DMS153 treated with DMSO at 0.1 percent for 48 hours (cell line): ENCODE measurements around the gene BBS9.
"Not testable (repeated sequence)": the region's sequence is repeated elsewhere in the genome, so short reads cannot be mapped to it uniquely, and the experiment has no call there.

ENCODE experiments used
- DNase-seq: peaks from one replicate; lab custom pipeline; 2025; ENCODE audit not compliant: unreplicated experiment; lab: John Stamatoyannopoulos, UW

Gene BBS9

DNA sequence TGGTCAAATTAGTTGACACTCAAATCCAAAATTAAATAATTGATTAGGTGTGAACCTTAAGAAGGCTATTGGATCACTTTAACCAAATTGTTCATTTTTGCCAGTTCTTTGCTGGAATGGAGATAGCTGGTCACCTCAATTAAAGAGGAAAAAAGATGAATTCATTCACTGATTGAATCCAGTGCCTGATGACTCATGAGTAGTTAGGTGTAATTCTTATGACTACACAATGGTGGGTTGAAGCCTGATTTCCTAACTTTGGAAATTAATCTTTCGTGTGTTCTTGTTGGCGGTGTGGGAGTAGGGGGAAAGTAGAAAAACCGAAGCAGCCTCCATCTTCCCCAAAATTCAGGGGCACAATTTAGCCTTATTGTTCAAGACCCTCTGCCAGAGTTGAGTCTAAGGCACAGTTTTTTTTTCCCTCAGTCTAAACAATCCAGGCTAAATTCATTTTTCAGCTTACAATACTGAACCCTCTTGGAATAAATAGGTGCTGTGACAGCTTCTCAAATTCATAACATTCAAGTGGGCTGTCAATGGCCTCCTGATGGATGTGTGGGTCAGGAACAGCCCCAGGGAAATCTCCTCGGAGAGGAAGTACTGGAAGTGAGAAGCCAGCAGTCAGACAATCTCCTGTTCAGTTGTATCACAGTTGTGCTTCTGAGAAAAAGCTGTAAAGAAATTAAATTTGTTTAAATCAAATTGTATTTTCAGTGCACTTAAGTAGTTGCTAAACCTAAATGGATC is 356.6 kb downstream of the BBS9 start:
- no peak for DNase-seq

DNA sequence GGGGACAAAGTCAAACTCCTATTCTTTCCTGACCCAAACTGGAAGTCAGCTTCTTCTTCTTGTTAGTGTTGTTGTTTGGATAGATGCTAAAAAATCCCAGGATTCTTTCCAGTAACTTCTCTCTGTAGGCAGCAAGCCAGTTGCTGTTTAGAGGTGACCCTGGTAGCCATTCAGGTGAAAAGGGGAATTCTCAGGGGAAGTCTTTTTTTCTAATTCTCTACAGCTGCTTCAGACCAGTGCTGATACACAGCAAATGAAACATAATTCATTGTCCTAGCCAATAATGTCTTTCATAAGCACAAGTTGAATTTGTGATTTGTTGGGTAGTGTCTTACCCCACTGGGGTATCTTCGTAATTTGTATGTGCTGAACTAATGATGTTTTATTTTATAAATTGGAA is 357.3 kb downstream of the BBS9 start:
- DNase-seq, result no peak

DNA sequence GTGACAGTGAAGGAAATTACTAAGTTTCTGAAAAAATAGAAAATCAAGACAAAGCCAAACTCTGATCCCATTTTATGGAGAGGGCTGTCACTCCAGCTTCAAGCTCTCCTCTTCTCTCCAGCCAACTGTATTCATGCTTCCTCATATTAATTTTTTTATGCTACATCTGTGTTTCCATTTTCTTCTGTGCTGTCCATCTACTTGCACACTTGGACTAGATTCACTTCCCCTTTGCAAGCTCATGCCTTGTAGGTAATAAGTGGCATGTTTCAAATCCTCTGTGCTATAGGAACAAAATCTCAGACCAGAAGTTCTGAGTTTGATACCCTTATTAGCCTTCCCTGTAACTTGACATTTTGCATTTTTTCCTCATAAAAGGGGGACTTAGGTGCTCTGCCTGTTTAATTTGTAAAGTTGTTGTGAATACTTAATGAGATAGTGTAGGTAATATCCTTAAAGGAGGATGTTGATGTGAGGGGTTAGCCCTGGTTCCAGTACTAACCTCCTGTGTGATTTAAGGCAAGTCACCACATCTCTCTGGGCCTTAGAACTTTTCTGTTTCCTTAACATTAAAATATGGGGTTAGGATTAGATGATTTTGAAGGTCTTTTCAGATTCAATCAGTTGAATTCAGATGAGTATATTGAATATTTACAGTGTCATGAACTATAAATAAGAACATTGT is 358.8 kb downstream of the BBS9 start:
- DNase-seq, result no peak

DNA sequence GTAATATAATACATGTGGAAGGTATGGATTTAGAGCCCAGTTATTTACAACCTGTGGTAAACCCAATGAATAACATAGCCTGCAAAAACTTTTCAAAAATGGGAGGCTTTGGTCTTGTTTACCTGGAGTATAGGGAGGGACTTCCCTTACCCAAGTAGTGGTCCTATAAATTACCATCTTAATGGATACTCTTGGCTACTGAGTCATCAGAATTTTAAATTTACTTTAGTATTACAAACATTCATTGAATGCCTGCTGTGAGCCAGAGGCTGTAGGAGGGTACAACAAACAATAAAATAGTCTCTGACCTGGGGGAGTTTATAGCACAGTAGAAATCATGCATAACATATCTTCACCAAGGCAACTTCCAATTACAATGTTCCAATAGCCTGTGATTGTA is 365.1 kb downstream of the BBS9 start:
- no peak for DNase-seq

DNA sequence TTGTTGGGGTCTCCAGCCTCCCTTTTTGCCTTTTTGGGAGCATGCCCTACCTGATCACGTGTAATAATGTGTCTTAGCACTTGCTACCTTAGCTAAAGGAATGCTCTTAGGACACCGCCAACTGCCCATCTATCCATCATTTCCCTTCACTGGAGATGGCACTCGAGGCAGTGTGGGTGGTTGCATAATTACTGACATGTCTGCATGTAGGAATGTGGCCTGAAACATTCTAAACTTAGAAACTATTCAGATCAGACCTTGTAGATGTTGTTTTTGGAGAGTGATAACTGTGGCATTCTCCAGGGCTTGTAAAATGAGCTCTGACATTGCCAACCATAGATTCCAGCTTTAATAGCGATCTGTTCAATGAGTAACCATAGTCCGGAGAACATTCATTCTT is 365.8 kb downstream of the BBS9 start:
- no peak for DNase-seq

DNA sequence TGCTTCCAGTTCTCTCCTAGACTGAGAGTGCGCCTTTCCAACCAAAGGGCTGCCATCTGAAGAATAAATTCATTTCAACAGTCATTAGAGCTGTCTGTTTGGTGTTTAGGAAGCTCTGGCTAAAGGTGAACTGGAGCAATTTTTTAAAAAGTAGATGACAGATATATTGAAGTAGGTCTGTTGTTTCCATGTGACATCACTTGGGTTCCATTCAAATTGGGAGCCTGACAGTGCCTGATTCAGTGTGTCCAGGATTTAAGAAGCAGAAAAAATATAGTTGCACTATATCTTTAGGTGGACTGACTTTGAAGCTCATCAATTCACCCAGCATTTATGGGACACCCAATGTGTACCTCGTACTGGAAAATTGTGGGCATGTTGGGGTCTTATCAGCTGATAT is 367.7 kb downstream of the BBS9 start:
- no peak for DNase-seq

DNA sequence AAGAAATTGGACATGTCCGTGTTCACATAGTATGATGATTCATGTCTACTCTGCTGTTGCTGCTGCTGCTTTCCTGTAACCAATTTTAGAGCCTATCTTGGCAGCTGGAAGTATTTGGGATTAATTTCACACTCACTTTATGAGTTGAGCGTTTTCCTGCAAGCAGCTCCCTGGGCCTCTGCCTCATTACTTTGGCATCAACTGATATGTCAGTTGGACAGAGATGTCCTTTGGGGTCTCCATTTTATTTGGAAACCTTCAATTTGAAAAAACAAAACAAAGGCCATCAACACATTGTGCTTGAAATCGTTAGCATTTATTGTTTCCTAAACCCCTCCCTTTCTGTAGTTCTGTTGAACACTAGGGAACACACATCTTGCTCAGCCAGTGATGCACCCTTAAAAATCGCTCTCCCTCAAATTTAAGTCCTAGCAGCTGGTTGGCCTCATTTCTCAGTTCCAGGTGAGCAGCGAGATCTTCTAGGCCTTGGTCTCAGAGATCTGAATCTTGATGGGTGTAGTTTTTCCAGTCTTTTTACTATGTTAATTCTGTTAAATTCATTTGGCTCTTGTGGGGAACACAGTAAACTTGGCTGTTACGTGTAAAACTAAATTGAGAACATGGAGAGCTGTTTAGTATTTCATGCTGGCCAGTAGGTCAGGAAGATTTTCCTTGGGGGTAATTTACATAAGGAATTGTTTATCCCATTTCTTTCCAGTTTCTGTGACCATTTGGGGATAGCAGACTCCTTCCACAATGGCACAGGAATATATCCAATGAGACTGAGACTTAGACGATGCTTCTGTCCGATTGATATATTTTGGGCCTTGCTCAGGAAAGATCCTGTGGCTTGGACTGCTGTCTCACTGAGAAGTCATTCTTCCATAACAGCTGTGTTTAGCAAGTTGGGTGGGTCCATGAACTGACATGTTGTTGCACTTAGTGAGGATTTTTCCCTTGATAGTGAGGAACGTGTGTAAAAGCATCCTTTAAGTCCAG is 371.6 kb downstream of the BBS9 start:
- no peak for DNase-seq

DNA sequence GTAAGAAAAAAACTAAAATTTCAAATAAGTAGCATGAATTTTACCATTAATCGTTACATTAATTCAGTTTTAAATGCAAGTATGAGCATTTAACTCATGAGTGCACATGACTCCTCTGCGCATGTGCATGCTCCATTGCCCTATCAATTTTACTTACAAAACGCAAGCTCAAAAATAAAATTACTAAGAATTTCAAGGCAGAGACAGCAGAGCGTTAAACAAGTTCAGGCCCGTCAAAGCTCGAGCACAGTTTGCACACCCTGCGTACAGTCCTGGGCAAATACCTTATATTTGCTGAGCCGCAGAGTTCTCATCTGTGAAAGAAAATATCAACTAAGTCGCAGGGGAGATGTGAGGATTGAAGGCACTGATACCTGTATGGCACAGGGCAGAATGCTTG is 373.6 kb downstream of the BBS9 start:
- DNase-seq, result no peak

DNA sequence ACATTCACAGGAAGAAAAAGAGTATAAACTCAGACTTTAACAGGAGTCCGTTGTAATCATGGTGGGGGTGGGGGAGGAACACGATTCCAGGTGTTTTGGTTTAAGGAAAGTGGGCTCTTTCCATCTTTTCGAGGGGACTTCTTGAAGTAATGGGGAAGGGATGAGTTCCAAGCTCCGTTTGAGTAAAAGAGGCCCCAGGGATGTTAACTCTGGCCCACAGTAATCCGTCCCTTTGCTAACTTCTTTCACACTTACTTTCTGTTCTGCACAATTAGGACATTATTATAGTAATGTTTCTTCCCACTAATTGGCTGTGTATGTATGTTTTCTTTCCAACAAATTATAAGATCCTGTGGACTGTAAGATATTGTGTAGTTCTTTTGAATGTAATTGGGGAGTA is 374.4 kb downstream of the BBS9 start:
- no peak for DNase-seq

DNA sequence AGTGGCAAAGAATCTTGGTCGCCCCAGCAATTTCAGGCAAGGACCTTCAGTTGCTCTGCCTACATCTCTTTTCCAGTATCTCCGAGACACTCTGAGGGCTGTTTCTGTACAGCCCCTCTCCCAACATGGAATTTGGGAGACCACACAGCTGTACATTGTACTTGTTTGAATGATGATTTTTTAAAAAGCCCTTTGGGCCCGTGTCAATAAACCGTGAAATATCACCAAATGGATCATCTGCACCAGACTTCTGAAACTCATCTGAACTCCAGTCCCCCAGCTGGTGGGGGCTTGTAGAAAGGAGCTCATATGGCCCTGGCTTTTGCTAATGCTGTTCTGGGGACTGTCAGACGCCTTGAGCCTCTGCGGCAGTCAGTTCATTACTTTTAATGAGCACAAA is 374.9 kb downstream of the BBS9 start:
- DNase-seq, result no peak

DNA sequence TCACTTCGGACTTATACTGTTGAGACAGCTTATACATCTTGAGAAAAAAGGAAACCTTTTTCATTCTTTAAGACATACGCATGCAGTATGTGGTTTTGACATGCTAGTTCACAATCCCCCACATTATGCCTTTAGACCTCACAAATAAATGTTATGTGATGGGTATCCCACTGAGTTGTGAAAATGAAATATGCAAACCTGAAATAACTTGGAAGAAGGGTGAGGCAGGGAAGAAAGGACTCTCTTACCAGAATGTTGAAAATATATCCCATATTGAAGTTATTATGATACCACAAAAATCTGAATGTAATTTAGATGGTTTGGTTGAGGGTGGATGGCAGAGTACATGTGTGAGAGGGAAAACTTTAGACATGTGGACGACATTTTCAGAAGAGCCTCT is 379.8 kb downstream of the BBS9 start:
- no peak for DNase-seq

DNA sequence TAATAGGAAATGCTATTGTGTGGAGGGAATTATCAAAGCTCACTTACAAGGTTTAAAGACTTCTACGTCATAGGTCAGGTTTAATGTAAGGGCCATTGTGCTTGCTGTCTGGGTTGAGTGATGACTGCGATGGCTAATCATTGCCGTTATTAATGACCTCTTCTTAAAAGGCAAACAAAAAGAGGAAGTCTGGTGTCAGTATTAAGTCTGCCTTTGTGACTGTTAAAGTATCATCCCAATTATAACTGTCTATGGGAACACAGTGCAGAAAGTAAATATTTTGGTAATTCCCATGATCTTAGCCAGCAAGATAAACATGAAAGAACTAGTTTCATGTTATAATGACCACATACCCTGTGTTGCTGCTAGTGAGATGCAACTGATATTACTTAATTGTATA is 382.4 kb downstream of the BBS9 start:
- no peak for DNase-seq

DNA sequence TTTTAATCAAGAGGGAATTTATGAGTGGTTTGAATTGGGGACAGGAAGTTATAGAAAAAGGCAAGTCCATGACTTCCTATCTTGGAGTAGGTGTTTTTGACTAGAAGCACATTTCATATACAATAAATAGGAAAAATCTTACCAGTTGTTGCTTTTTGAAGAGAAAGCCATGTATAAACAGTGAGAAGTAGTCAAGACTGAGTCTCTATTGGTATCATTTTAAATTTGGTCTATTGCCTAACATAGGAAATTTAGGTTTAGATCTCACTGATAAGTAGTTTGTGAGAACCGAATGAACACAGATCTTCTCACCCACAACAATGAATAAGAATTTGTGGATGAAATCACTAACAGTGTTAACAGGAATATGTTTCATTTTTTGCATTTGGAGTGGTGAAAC is 387.2 kb downstream of the BBS9 start:
- no peak for DNase-seq

DNA sequence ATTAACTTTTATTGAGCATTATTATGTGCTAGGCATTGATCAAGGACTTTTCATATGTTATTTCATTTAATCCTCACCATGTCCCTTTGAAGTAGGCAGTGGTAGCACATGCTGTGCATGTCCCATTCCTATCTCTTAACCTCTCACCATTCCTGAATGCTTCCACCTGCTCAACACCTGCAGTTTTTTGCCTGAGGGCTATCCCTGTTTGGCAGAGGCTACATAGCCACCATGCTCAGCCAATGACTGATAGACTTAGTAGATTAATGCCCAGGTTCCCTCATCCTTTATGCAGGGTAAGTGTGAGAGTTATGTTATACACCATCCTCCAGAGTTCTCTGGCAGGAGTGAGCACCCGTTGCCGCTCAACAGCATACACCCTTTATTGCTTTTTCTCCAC is 387.8 kb downstream of the BBS9 start:
- no peak for DNase-seq

DNA sequence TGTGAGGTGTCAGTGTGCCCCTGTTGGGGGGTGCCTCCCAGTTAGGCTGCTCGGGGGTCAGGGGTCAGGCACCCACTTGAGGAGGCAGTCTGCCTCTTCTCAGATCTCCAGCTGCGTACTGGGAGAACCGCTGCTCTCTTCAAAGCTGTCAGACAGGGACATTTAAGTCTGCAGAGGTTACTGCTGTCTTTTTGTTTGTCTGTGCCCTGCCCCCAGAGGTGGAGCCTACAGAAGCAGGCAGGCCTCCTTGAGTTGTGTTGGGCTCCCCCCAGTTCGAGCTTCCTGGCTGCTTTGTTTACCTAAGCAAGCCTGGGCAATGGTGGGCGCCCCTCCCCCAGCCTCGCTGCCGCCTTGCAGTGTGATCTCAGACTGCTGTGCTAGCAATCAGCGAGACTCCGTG is 397.6 kb downstream of the BBS9 start:
- not testable (repeated sequence) for DNase-seq

DNA sequence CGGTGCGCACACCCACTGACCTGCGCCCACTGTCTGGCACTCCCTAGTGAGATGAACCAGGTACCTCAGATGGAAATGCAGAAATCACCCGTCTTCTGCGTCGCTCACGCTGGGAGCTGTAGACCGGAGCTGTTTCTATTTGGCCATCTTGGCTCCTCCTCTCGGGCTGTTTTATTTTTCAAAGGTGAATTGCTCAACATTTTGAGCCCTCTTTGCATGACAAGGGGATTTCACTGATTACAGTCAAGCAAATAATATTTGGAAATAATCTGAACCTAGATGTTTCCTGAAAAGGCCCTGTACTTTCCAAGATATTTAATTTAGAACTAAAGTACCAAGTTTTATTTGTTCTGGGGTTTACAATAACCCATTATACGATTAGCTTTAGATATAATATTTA is 398.2 kb downstream of the BBS9 start:
- DNase-seq, result not testable (repeated sequence)

DNA sequence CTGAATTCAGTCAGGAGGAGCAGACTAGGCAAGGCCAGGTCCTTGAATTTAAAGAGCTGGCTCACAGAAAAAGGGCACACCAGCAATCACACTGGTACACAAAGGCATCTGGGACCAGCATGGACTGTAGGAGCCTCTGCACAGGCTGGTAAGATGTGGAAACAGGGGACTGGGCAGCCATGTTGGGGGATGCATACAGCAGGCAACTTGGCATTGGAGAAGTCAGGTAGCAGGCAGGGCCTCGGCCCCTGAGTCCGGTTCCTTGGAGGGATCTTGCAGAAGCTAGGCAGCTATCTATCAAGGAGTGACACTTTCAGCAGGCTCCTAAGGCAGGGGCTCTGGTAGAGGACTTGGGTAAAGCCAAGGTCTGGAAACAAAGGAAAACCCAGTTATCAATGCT is 399.7 kb downstream of the BBS9 start:
- DNase-seq, result no peak

DNA sequence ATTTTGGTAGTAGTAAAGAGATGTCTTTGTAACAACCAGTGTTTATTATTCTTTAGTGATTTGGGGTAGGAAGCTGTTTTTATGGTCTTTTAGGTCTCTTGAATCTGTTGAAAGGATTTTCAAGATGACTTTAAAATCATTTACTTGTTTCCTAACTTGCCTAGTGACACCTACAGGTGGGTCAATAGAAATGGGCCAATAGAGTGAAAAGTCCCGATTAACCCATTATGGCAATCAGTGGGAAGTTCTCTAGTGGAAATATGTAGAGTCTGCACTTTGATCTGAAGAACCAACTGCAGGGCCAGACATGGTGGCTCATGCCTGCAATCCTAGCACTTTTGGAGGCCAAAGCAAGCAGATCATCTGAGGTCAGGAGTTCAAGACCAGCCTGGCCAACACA is 401.3 kb downstream of the BBS9 start:
- no peak for DNase-seq

DNA sequence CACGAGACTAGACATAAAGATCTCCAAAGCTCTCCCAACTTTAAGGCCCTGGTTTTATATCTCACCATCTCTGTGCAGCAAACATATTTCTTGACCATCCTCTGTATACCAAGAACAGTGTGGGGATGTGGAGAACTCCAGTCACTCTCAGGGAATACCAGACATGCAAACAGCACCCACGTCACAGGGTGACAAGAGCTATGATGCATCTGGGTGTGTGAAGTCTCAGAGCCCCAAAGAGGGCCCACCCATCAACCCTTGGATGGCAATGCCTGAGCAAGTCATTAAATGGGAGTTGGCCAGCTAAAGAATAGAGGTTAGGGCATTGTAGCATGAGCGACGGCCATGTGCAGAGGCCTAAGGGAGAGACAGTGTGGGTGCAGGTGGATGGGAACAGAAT is 402.5 kb downstream of the BBS9 start:
- DNase-seq, result no peak

DNA sequence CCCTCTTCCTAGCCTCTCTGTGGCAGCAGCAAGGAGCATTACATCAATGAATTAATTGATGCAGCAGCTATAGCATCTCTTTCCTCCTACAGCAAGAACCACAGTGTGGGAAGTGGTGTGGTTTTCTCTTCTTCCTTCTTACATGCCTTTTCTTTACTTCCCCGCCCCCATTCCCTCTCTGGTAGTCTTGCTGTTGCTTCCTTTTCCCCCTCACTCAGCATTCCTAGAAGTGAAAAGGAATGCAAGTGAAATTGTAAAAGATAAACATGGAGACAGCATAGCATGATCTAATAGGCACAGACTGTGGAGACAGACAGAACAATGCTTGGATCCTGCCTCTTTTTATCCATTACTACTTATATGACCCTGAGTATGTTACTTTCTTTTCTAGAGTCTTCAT is 405.5 kb downstream of the BBS9 start:
- no peak for DNase-seq

DNA sequence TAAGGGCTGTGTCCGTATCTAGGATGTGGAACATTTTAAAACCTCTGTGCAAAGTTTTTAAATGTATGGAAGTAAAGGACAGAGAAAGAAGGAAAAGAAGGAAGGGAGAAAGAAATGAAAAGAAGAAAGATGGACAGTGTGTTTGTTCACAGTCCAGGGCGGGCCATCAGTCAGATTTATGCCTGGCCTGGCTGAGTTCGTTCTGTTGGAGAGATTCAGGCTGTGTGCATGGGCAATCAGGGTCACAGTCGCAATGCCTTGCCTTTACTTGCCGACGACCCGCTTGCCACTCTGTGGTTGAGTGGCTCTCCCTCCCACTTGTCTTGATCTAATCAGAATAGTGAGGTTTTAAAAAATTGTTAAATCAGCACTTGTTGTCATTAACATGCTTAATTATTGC is 406.6 kb downstream of the BBS9 start:
- DNase-seq, result no peak
